ENCODE measurements around the gene UBE2D2.
"Not testable (repeated sequence)": the region's sequence is repeated elsewhere in the genome, so short reads cannot be mapped to it uniquely, and the experiment has no call there.

Gene UBE2D2

DNA sequence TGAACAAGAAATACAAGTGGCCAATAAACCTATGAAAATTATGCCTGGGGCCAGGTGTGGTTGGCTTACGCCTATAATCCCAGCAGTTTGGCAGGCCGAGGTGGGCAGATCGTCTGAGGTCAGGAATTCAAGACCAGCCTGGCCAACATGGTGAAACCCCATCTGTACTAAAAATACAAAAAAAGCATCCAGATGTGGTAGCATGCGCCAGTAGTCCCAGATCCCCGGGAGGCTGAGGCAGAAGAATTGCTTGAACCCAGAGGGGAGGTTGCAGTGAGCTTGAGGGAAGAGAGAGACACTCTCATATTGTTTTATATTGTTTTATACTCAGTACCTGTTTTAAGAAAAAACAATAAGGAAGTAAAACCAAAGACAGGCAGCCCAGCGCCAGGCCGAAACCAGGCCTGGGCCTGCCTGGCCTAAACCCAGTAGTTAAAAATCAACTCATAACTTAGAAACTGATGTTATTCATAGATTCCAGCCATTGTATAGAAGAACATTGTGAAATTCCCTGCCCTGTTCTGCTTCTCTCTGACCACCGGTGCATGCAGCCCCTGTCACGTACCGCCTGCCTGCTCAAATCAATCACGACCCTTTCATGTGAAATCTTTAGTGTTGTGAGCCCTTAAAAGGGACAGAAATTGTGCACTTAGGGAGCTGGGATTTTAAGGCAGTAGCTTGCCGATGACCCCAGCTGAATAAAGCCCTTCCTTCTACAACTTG is 35.4 kb upstream of the UBE2D2 start:
- H3K4me1 ChIP-seq (ENCODE audit: control insufficient read depth, insufficient read depth, low read length): peaks cover 26% of the 10 kb centered on the region
- not testable (repeated sequence) for H3K27ac ChIP-seq (ENCODE audit: insufficient read depth, low read depth, low read length, poor library complexity, severe bottlenecking); H3K27me3 ChIP-seq (ENCODE audit: control insufficient read depth, insufficient read depth, low read length, poor library complexity, severe bottlenecking); H3K36me3 ChIP-seq (ENCODE audit: control insufficient read depth, insufficient read depth, low read length); H3K4me3 ChIP-seq (ENCODE audit: insufficient read depth, low read depth, low read length); H3K9me3 ChIP-seq (ENCODE audit: control insufficient read depth, low read length)
- WGBS, 2 experiments: 63 to 66% methylated on average over 11 to 12 of the region's 12 CpGs

GRCh38 chr5:139526309-139527089 is 34.6 kb upstream of the UBE2D2 start:
- H3K27ac ChIP-seq (ENCODE audit: insufficient read depth, low read depth, low read length, poor library complexity, severe bottlenecking); H3K9me3 ChIP-seq (ENCODE audit: control insufficient read depth, low read length); H3K27me3 ChIP-seq (ENCODE audit: control insufficient read depth, insufficient read depth, low read length, poor library complexity, severe bottlenecking); H3K36me3 ChIP-seq (ENCODE audit: control insufficient read depth, insufficient read depth, low read length); H3K4me3 ChIP-seq (ENCODE audit: insufficient read depth, low read depth, low read length): not testable (repeated sequence)
- 33 to 35% methylated on average over 22 of the region's 22 CpGs for WGBS, 2 experiments
- peaks cover 26% of the 10 kb centered on the region for H3K4me1 ChIP-seq (ENCODE audit: control insufficient read depth, insufficient read depth, low read length)

- peaks cover 26% of the 10 kb centered on the region for H3K4me1 ChIP-seq (ENCODE audit: control insufficient read depth, insufficient read depth, low read length)
- WGBS, 2 experiments: 80% methylated on average over 2 of the region's 2 CpGs
- not testable (repeated sequence) for H3K4me3 ChIP-seq (ENCODE audit: insufficient read depth, low read depth, low read length); H3K36me3 ChIP-seq (ENCODE audit: control insufficient read depth, insufficient read depth, low read length); H3K27me3 ChIP-seq (ENCODE audit: control insufficient read depth, insufficient read depth, low read length, poor library complexity, severe bottlenecking); H3K27ac ChIP-seq (ENCODE audit: insufficient read depth, low read depth, low read length, poor library complexity, severe bottlenecking); H3K9me3 ChIP-seq (ENCODE audit: control insufficient read depth, low read length)
These were observed 34.1 kb upstream of the UBE2D2 start for GRCh38 chr5:139527090-139527470.

- not testable (repeated sequence) for H3K36me3 ChIP-seq (ENCODE audit: control insufficient read depth, insufficient read depth, low read length); H3K27me3 ChIP-seq (ENCODE audit: control insufficient read depth, insufficient read depth, low read length, poor library complexity, severe bottlenecking); H3K27ac ChIP-seq (ENCODE audit: insufficient read depth, low read depth, low read length, poor library complexity, severe bottlenecking); H3K9me3 ChIP-seq (ENCODE audit: control insufficient read depth, low read length); H3K4me3 ChIP-seq (ENCODE audit: insufficient read depth, low read depth, low read length)
- WGBS, 2 experiments: 74 to 83% methylated on average over 6 to 7 of the region's 7 CpGs
- peaks cover 26% of the 10 kb centered on the region for H3K4me1 ChIP-seq (ENCODE audit: control insufficient read depth, insufficient read depth, low read length)
These were observed 33.2 kb upstream of the UBE2D2 start for GRCh38 chr5:139527896-139528467.

- not testable (repeated sequence) for H3K27ac ChIP-seq (ENCODE audit: insufficient read depth, low read depth, low read length, poor library complexity, severe bottlenecking); H3K4me3 ChIP-seq (ENCODE audit: insufficient read depth, low read depth, low read length); H3K27me3 ChIP-seq (ENCODE audit: control insufficient read depth, insufficient read depth, low read length, poor library complexity, severe bottlenecking); H3K36me3 ChIP-seq (ENCODE audit: control insufficient read depth, insufficient read depth, low read length); H3K9me3 ChIP-seq (ENCODE audit: control insufficient read depth, low read length)
- 92 to 95% methylated on average over 8 of the region's 8 CpGs for WGBS, 2 experiments
- peaks cover 20% of the 10 kb centered on the region for H3K4me1 ChIP-seq (ENCODE audit: control insufficient read depth, insufficient read depth, low read length)
These were observed 32.4 kb upstream of the UBE2D2 start for GRCh38 chr5:139528695-139529094.

- not testable (repeated sequence) for H3K27ac ChIP-seq (ENCODE audit: insufficient read depth, low read depth, low read length, poor library complexity, severe bottlenecking); H3K4me3 ChIP-seq (ENCODE audit: insufficient read depth, low read depth, low read length); H3K36me3 ChIP-seq (ENCODE audit: control insufficient read depth, insufficient read depth, low read length); H3K9me3 ChIP-seq (ENCODE audit: control insufficient read depth, low read length); H3K27me3 ChIP-seq (ENCODE audit: control insufficient read depth, insufficient read depth, low read length, poor library complexity, severe bottlenecking); H3K4me1 ChIP-seq (ENCODE audit: control insufficient read depth, insufficient read depth, low read length)
- WGBS, 2 experiments: 89 to 98% methylated on average over 2 of the region's 2 CpGs
These were observed 31.1 kb upstream of the UBE2D2 start for GRCh38 chr5:139530079-139530478.

DNA sequence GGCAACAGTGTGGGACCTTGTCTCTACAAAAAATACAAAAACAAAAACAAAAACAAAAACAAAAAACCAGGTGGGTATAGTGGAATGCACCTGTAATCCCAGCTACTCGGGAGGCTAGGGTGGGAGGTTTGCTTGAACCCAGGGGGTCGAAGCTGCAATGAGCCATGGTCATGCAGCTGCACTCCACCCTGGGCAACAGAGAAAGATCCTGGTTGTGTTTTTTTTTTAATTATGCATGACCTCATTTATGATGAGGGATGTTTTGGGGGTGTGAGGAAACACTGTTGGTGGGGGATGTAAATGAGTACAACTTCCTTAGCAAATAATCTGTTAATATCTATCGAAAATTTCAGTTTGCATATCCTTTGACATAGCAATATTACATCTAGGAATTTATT is 29.4 kb upstream of the UBE2D2 start:
- WGBS, 2 experiments: 86 to 93% methylated on average over 2 of the region's 3 CpGs
- H3K4me1 ChIP-seq (ENCODE audit: control insufficient read depth, insufficient read depth, low read length): no peaks in the 10 kb centered on the region
- no peak overlapping the region for H3K4me3 ChIP-seq (ENCODE audit: insufficient read depth, low read depth, low read length)
- no peak overlapping the region for H3K27ac ChIP-seq (ENCODE audit: insufficient read depth, low read depth, low read length, poor library complexity, severe bottlenecking)
- no peaks in the 10 kb centered on the region for H3K27me3 ChIP-seq (ENCODE audit: control insufficient read depth, insufficient read depth, low read length, poor library complexity, severe bottlenecking)
- no peaks in the 10 kb centered on the region for H3K9me3 ChIP-seq (ENCODE audit: control insufficient read depth, low read length)
- H3K36me3 ChIP-seq (ENCODE audit: control insufficient read depth, insufficient read depth, low read length): no peaks in the 10 kb centered on the region

DNA sequence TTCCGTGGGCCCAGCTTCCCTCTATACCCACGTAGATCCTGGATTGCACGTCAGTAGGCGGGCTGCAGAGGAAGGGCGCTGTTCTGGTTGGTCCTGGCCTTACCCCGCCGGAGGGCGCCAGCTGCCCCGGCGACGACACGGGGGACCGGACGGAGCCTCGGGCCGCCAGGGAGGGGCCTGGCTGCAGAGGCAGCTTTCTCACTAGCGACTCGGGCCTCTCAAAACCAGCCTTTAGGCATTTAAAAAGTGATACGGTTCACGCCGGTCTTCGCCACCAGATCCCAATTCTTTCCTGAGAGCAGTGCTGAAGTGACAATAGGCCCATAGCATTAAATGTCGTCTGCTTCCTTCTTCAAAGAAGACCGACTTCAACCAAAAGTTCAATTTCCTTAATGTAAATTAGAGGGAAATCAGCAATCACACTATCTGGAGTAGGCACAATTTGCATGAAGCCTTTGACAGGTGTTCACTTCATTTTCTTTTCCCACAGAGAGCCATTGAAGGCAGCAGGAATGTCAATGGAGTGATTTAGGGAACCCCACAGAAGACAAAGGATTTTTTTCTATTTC is 17.6 kb upstream of the UBE2D2 start:
- peak overlapping the region; percentile 17 for H3K4me3 ChIP-seq (ENCODE audit: insufficient read depth, low read depth, low read length)
- peaks cover 7% of the 10 kb centered on the region for H3K4me1 ChIP-seq (ENCODE audit: control insufficient read depth, insufficient read depth, low read length)
- peak overlapping the region; percentile 17 for H3K27ac ChIP-seq (ENCODE audit: insufficient read depth, low read depth, low read length, poor library complexity, severe bottlenecking)
- no peaks in the 10 kb centered on the region for H3K27me3 ChIP-seq (ENCODE audit: control insufficient read depth, insufficient read depth, low read length, poor library complexity, severe bottlenecking)
- no peaks in the 10 kb centered on the region for H3K9me3 ChIP-seq (ENCODE audit: control insufficient read depth, low read length)
- H3K36me3 ChIP-seq (ENCODE audit: control insufficient read depth, insufficient read depth, low read length): no peaks in the 10 kb centered on the region
- 4 to 6% methylated on average over 24 of the region's 24 CpGs for WGBS, 2 experiments

GRCh38 chr5:139546593-139546992 is 14.5 kb upstream of the UBE2D2 start:
- H3K27ac ChIP-seq (ENCODE audit: insufficient read depth, low read depth, low read length, poor library complexity, severe bottlenecking); H3K4me1 ChIP-seq (ENCODE audit: control insufficient read depth, insufficient read depth, low read length); H3K27me3 ChIP-seq (ENCODE audit: control insufficient read depth, insufficient read depth, low read length, poor library complexity, severe bottlenecking); H3K9me3 ChIP-seq (ENCODE audit: control insufficient read depth, low read length); H3K36me3 ChIP-seq (ENCODE audit: control insufficient read depth, insufficient read depth, low read length); H3K4me3 ChIP-seq (ENCODE audit: insufficient read depth, low read depth, low read length): not testable (repeated sequence)
- 86 to 89% methylated on average over 6 of the region's 6 CpGs for WGBS, 2 experiments

DNA sequence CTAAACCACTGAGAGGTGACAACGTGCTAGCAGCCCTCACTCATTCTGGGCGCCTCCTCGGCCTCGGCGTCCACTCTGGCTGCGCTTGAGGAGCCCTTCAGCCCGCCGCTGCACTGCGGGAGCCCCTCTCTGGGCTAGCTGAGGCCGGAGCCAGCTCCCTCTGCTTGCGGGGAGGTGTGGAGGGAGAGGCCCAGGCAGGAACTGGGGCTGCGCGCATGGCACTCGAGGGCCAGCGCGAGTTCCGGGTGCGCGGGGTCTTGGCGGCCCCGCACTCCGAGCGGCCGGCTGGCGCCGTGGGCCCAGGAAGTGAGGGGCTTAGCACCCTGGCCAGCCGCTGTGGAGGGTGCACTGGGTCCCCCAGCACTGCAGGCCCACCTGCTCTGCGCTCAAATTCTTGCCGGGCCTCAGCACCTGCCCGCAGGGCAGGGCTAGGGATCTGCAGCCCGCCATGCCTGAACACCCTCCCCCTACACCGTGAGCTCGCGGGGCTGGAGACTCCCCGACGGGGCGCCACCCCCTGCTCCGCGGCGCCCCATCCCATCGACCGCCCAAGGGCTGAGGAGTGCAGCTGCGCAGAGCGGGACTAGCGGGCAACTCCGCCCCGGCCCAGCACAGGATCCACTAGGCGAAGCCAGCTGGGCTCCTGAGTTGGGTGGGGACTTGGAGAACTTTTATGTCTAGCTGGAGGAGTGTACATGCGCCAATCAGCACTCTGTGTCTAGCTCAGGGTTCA is 11.8 kb upstream of the UBE2D2 start:
- Histone ChIP-seq H3K4me1 (ENCODE audit: control insufficient read depth, insufficient read depth, low read length) (no peaks in the 10 kb centered on the region), H3K9me3 (ENCODE audit: control insufficient read depth, low read length) (no peaks in the 10 kb centered on the region), H3K27ac (ENCODE audit: insufficient read depth, low read depth, low read length, poor library complexity, severe bottlenecking) (no peak overlapping the region), H3K36me3 (ENCODE audit: control insufficient read depth, insufficient read depth, low read length) (no peaks in the 10 kb centered on the region), H3K4me3 (ENCODE audit: insufficient read depth, low read depth, low read length) (no peak overlapping the region), H3K27me3 (ENCODE audit: control insufficient read depth, insufficient read depth, low read length, poor library complexity, severe bottlenecking) (no peaks in the 10 kb centered on the region)
- WGBS, 2 experiments: 96 to 97% methylated on average over 49 of the region's 49 CpGs

All from ectodermal cell (in vitro differentiated cells).